PFSK-1 (cell line): Measurements from ENCODE around the gene IFI27.

Experiments
- POLR2AphosphoS5 ChIP-seq: IDR thresholded peaks from 2 replicates; pipeline ENCODE4 v1.6.1; 2012; ENCODE audit warnings: low read depth, mild to moderate bottlenecking, control low read depth, low read length, moderate library complexity
- TAF1 ChIP-seq: IDR thresholded peaks from 2 replicates; pipeline ENCODE4 v1.6.1; 2012; ENCODE audit warnings: low read length, control low read depth, borderline replicate concordance; ENCODE audit not compliant: insufficient read depth

- TF ChIP-seq TAF1 (no peak), POLR2AphosphoS5 (no peak)
These were observed 653 bp upstream of the IFI27 start for GRCh38 chr14:94109915-94110250.
